GM10847 (cell line): ENCODE results near the gene ARSA.

Experiments used
- POLR2A ChIP-seq: IDR thresholded peaks from 2 replicates; pipeline ENCODE4 v1.6.1; 2011; ENCODE audit not compliant: insufficient read length; ENCODE audit errors: extremely low read depth

Gene ARSA

GRCh38 chr22:50609599-50609998 is 18.4 kb downstream of the ARSA start:
- no peak for TF ChIP-seq POLR2A

DNA sequence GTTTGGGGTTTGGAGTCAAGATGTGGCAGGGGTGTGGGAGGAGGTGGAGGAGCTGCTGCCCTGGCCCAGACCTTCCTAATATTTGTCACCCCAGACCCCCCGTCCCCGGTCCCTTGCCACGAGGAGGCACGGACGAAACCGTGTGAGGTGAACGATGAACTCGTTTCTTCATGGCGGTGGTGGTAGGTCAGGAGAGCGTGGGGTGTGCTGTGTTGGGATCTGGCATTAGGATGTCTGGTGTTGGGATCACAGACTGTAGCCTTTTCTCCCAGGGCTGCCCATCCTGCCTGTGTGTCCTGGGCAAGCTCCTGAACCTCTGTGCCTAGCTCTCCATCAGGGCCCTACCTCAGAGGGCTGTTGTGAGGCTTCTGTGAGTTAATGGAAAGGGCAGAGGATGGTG is 19.0 kb downstream of the ARSA start:
- no peak for TF ChIP-seq POLR2A

GRCh38 chr22:50607659-50608020 is 20.3 kb downstream of the ARSA start:
- TF ChIP-seq POLR2A = no peak

DNA sequence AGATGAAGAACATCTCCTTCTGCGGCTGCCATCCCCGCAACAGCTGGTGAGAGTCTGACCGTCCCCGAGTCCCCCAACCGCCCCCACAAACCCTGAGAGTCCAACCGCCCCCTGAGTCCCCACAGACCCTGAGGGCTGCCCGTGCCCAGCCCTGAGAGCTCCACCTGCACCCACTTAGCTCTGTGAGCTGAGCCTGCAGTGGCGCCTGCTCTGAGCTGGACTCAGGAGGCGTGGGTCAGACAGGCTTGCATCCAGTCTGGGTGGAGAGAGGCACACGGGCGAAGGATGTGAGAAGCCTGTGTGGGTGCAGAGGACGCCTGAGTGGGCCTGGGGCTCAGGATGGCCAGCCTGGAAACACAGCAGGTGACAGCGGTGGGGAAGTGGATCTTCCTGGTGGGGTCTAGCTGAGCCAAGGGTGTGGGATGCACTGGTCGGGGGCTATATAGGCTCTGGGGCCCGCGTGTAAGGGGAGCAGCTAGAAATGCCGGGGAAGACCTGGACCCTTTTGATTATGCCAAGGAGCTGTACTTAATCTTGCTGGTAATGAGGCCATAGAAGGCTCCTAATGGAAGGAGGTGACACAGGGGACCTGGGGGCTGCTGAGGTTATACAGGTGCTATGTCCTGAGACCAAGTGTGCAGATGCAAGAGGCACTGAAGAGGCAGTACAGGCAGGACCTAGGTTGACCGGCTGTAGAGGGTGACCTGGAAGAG is 20.9 kb downstream of the ARSA start:
- no peak for TF ChIP-seq POLR2A

DNA sequence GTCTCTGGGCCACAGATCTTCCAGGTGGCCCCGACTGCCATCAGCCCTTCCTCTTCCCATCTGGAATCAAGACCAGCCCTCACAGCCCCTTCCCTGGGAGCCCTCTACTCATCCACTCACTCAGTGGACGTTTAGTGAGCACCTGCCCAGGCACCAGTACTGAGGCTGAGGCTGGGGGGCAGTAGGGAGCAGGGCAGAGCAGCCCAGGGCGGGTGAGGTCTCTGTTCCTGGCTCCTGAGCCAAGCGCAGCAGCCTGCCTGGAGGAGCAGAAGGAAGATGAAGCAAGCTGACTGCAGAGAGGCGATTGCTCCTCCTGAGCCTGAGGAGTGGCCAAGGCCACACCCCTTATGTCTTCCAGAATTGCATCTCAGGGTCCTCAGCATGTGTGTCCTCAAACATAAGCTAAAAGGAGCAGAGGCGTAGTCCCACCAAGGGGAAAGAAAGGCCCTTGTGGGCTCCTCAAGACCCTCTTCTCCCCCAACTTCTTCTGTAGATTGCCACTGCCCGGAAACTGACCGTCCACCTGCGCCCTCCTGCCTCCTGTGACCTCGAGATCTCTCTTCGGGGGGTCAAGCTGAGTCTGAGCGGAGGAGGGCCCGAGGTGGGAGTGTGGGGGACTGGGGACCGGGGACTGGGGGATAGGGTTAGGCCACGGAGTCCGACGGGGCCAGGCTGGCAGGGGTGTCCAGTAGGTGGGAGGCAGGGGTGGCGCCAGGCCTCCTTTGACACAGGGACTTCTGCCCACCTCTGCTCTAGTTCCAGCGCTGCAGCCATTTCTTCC is 21.6 kb downstream of the ARSA start:
- no peak for TF ChIP-seq POLR2A

- no peak for TF ChIP-seq POLR2A
Observed at GRCh38 chr22:50605613-50606074, 22.3 kb downstream of the ARSA start.

DNA sequence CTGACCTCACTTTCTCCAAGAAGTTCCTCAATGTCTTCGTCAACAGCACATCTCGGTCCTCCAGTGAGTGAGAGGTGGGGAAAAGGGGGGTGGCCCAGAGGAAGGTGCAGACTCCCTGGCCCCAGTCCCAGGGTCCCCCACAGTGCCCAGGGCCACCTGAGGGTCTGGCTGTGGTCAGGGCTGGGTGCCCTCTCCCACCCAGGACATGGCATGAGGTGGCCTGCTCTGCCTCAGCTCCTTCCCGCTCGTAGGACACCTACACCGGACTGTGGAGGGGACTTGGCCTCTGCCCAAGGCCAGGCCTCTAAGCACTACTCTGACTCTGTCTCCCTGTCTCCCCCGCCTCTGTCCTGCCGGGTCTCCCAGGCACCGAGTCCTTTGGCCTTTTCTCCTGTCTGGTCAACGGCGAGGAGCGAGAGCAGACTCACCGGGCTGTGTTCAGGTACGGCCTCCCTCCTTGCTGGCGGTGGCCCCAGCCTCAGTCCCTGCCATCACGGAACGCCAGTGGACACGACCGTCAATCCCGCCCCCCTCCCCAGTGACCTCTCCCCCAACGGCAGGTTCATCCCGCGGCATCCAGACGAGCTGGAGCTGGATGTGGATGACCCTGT is 22.8 kb downstream of the ARSA start:
- no peak for TF ChIP-seq POLR2A

DNA sequence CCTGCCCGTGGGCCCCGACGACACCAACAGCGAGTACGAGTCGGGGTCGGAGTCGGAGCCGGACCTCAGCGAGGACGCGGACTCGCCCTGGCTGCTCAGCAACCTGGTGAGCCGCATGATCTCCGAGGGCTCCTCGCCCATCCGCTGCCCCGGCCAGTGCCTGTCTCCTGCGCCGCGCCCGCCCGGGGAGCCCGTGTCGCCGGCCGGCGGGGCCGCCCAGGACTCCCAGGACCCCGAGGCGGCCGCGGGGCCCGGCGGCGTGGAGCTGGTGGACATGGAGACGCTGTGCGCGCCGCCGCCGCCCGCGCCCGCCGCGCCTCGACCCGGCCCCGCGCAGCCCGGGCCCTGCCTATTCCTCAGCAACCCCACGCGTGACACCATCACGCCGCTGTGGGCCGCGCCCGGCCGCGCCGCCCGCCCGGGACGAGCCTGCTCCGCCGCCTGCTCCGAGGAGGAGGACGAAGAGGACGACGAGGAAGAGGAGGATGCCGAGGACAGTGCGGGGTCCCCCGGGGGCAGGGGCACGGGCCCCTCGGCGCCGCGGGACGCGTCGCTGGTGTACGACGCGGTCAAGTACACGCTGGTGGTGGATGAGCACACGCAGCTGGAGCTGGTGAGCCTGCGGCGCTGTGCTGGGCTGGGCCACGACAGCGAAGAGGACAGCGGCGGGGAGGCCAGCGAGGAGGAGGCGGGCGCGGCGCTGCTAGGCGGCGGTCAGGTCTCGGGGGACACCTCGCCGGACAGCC is 23.5 kb downstream of the ARSA start:
- TF ChIP-seq POLR2A = no peak

DNA sequence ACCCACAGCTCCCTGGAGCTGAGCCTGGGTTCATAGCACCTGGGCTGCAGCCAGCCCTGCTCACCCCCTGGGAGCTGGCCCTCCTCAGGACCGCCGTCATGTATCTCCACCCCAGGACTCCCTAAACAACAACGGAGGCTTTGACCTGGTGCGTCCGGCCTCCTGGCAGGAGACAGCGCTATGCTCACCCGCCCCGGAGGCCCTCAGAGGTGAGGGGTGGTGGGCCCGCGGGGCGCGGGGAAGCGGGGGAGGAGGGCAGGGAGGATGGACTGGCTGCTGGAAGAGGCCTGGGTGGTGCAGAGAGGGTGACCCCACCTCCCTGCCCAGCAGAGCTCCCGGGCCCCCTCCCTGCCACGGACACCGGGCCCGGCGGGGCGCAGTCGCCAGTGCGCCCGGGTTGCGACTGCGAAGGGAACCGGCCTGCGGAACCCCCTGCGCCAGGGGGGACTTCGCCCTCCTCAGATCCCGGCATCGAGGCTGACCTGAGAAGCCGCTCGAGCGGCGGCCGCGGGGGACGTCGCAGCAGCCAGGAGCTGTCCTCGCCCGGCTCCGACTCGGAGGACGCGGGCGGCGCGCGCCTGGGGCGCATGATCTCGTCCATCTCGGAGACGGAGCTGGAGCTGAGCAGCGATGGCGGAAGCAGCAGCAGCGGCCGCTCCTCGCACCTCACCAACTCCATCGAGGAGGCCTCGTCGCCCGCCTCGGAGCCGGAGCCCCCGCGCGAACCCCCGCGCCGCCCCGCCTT is 24.3 kb downstream of the ARSA start:
- no peak for TF ChIP-seq POLR2A

DNA sequence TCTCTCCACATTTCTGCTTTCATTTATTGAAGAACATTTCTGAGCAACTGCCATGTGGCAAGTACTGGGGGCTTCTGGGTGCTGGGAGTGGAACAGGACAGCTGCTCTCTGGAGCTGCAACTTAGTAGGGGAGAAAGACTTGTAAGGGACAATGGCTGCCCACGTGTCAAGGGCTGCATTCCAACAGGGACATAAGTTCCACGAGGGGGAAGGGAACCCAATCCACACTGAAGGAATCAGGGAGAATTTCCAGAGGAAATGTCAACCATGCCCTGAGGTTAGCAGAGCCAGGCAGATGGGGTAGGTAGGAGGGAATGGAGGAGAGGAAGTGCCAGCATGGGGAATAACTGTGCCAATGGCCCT is 25.6 kb downstream of the ARSA start:
- TF ChIP-seq POLR2A = no peak

DNA sequence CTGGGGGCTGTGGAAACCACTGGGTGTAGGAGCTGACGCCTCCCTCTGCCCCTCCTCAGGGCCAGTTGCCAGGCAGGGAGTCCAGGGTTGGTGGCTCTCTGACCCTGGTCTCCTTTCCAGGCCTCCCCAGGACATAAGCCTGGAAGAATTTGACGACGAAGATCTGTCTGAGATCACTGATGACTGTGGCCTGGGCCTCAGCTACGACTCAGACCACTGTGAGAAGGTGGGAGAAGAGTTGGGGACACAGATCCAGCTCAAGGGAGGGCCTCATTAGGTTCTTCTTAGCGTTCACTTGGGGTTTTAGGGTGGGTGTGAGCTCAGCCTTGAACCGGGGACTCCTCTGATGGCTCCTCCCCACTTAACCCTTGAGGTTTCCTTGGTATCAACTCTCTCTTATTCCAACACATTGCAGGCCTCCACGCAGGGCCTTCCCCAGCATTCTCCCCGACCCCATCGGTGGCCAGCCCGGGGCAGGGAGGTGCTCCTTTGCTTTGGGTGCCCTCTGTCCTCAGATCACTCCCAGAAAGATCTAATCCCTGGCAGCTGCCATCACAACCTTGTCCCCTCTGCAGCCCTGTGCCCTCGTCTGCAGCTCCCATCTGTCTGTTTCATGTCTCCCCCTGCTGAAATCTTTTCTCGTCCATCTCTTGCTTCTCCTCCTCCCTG is 26.1 kb downstream of the ARSA start:
- no peak for TF ChIP-seq POLR2A

DNA sequence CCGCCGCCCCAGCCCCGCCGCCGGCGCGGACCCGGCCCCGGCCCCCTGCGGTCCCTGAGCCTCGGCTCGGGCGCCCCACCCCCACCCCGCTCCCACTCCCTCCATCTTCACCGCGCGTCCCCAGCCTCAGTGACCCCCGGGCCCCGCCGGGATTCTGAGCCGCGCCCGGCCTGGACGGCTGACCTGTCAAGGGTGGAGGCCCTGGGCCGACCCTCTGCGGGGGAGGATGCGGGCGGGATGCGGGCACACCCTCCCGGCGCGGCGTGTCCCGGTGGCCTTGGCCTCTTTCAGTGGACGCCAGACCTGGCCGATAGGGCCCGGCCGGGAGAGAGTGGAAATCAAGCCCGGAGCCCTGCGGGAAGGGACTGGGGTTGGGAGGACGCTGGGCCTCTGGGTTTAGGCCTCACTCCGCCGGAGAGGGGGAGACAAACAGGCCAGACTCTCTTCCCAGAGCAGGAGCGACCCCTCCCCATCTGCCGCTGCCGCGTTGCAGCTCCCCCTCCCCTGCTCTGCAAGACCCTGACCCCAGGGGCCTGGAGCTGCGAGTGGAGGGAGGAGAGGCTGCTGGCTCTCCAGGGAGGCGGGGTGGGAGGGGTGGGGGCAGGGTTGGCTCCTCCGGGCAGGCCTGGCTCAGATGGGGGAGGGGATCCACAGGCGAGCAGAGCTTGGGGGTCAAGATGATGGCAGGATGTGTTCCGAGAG is 26.8 kb downstream of the ARSA start:
- TF ChIP-seq POLR2A = no peak

- no peak for TF ChIP-seq POLR2A
Observed at GRCh38 chr22:50600538-50600937, 27.4 kb downstream of the ARSA start, which contains the start of gene MAPK8IP2. Gene MAPK8IP2, plus strand, starts transcription at chr22:50600793. Its CDS starts 26 bp downstream, at chr22:50600819.
